ENCODE results near the gene PAQR9. TPM values are rescaled to one million over a fixed set of nuclear protein-coding genes. Genes with fewer than 3 reads are reported as not detected.

Gene PAQR9
- total and polyA plus RNA-seq, 2 of the 13 experiments (the other 11 are each of a cell fraction or from before 2014, with no cell fraction given) = 3.7 to 10.3 TPM

DNA sequence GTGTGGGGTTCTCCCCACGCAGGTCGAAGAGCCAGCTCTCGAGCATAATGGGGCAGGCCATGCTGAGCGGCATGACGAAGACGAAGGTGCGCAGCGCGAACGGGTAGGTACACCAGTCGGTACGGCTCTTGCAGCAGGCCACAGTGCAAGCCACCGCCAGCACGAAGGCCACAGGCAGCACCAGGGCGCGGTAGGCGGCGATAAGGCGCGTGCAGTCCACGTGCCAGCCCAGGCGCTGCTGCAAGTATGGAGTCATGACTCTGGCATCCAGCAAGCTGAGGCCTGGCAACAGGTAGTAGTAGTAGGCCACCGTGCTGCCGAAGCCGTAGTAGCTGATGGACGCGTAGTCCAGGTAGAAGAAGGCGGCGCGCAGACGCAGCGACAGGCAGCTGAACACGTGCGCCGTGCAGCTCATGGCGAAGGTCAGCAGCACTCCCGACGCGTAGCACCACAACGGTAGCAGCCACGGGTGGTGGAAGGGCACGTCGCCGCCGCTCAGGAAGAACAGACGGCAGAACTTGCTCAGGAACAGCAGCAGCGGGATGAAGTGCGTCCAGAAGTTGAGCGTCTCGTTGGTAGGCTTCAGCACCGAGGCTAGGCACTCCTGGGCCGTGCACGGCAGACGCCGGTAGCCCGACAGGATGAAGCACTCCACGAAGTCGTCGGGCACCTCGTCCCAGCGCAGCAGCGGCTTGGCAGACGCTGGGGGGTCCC lies 797 bp downstream of the PAQR9 start (continued):
- TF ChIP-seq ATF7 (IDR thresholded peaks at IDR 0.05) (no peak), ATF7 (CRISPR knock-in tag; IDR thresholded peaks at IDR 0.05) (no peak), SP4 (CRISPR knock-in tag; IDR thresholded peaks at IDR 0.05) (no peak), TEAD3 (CRISPR knock-in tag; optimal IDR thresholded peaks at IDR 0.05; ENCODE audit: borderline replicate concordance) (no peak), ZNF296 (CRISPR knock-in tag; conservative IDR thresholded peaks at IDR 0.05) (no peak), STAG1 (CRISPR knock-in tag; IDR thresholded peaks at IDR 0.05) (0 out of 2 replicates have a peak, but pooled peaks have one; percentile 5), ZNF367 (CRISPR knock-in tag; IDR thresholded peaks at IDR 0.05; ENCODE audit: borderline replicate concordance) (no peak), ZNF12 (CRISPR knock-in tag; IDR thresholded peaks at IDR 0.05) (no peak), ZFP36L1 (CRISPR knock-in tag; IDR thresholded peaks at IDR 0.05) (no peak), ZBTB7B (CRISPR knock-in tag; IDR thresholded peaks at IDR 0.05) (no peak), ZNF260 (CRISPR knock-in tag; IDR thresholded peaks at IDR 0.05; ENCODE audit: borderline replicate concordance, low read depth) (no peak), ZNF850 (CRISPR knock-in tag; conservative IDR thresholded peaks at IDR 0.05) (no peak), SYNCRIP (IDR thresholded peaks at IDR 0.05; ENCODE audit: insufficient read depth, low read depth, low read length) (no peak), HNRNPH1 (optimal IDR thresholded peaks at IDR 0.05; ENCODE audit: low read depth, low read length) (no peak), KLF16 (CRISPR knock-in tag; IDR thresholded peaks at IDR 0.05) (no peak), THYN1 (CRISPR knock-in tag; IDR thresholded peaks at IDR 0.05; ENCODE audit: borderline replicate concordance, low read depth) (no peak)
- TF ChIP-seq, protein P1, sequence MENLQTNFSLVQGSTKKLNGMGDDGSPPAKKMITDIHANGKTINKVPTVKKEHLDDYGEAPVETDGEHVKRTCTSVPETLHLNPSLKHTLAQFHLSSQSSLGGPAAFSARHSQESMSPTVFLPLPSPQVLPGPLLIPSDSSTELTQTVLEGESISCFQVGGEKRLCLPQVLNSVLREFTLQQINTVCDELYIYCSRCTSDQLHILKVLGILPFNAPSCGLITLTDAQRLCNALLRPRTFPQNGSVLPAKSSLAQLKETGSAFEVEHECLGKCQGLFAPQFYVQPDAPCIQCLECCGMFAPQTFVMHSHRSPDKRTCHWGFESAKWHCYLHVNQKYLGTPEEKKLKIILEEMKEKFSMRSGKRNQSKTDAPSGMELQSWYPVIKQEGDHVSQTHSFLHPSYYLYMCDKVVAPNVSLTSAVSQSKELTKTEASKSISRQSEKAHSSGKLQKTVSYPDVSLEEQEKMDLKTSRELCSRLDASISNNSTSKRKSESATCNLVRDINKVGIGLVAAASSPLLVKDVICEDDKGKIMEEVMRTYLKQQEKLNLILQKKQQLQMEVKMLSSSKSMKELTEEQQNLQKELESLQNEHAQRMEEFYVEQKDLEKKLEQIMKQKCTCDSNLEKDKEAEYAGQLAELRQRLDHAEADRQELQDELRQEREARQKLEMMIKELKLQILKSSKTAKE (CRISPR knock-in tag; IDR thresholded peaks at IDR 0.05; ENCODE audit: borderline replicate concordance) = no peak
- TF ChIP-seq, protein P2, sequence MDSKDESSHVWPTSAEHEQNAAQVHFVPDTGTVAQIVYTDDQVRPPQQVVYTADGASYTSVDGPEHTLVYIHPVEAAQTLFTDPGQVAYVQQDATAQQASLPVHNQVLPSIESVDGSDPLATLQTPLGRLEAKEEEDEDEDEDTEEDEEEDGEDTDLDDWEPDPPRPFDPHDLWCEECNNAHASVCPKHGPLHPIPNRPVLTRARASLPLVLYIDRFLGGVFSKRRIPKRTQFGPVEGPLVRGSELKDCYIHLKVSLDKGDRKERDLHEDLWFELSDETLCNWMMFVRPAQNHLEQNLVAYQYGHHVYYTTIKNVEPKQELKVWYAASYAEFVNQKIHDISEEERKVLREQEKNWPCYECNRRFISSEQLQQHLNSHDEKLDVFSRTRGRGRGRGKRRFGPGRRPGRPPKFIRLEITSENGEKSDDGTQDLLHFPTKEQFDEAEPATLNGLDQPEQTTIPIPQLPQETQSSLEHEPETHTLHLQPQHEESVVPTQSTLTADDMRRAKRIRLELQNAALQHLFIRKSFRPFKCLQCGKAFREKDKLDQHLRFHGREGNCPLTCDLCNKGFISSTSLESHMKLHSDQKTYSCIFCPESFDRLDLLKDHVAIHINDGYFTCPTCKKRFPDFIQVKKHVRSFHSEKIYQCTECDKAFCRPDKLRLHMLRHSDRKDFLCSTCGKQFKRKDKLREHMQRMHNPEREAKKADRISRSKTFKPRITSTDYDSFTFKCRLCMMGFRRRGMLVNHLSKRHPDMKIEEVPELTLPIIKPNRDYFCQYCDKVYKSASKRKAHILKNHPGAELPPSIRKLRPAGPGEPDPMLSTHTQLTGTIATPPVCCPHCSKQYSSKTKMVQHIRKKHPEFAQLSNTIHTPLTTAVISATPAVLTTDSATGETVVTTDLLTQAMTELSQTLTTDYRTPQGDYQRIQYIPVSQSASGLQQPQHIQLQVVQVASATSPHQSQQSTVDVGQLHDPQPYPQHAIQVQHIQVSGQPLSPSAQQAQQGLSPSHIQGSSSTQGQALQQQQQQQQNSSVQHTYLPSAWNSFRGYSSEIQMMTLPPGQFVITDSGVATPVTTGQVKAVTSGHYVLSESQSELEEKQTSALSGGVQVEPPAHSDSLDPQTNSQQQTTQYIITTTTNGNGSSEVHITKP (CRISPR knock-in tag; IDR thresholded peaks at IDR 0.05; ENCODE audit: low read depth) = no peak
- TF ChIP-seq, protein P3, sequence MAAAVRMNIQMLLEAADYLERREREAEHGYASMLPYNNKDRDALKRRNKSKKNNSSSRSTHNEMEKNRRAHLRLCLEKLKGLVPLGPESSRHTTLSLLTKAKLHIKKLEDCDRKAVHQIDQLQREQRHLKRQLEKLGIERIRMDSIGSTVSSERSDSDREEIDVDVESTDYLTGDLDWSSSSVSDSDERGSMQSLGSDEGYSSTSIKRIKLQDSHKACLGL (CRISPR knock-in tag; IDR thresholded peaks at IDR 0.05) = peak; percentile 33; the same call in 1 of the 2 replicates
- TF ChIP-seq, protein P4, sequence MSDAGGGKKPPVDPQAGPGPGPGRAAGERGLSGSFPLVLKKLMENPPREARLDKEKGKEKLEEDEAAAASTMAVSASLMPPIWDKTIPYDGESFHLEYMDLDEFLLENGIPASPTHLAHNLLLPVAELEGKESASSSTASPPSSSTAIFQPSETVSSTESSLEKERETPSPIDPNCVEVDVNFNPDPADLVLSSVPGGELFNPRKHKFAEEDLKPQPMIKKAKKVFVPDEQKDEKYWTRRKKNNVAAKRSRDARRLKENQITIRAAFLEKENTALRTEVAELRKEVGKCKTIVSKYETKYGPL (CRISPR knock-in tag; IDR thresholded peaks at IDR 0.05) = no peak
- TF ChIP-seq, protein P5, sequence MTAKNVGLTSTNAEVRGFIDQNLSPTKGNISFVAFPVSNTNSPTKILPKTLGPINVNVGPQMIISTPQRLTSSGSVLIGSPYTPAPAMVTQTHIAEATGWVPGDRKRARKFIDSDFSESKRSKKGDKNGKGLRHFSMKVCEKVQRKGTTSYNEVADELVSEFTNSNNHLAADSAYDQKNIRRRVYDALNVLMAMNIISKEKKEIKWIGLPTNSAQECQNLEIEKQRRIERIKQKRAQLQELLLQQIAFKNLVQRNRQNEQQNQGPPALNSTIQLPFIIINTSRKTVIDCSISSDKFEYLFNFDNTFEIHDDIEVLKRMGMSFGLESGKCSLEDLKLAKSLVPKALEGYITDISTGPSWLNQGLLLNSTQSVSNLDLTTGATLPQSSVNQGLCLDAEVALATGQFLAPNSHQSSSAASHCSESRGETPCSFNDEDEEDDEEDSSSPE (CRISPR knock-in tag; IDR thresholded peaks at IDR 0.05) = no peak
- TF ChIP-seq, protein P6, sequence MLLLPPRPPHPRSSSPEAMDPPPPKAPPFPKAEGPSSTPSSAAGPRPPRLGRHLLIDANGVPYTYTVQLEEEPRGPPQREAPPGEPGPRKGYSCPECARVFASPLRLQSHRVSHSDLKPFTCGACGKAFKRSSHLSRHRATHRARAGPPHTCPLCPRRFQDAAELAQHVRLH (CRISPR knock-in tag; IDR thresholded peaks at IDR 0.05; ENCODE audit: borderline replicate concordance, low read depth) = no peak
